ENCODE results near the gene SLC23A3.

GRCh38 chr2:219197388-219197787 lies 27.6 kb upstream of the SLC23A3 start:
- TF ChIP-seq CTCF (conservative IDR thresholded peaks at IDR 0.05) (no peak), EZH2 (IDR thresholded peaks at IDR 0.05; ENCODE audit: low read depth) (no peak)

Measured in PC-9 (cell line).